ENCODE data around the gene TMEM40.
"Not testable (repeated sequence)": the region's sequence is repeated elsewhere in the genome, so short reads cannot be mapped to it uniquely, and the experiment has no call there.

The TMEM40 gene

GRCh38 chr3:12719541-12719940, 39.5 kb downstream of the TMEM40 start:
- no peak for DNase-seq (ENCODE audit: low spot score)

GRCh38 chr3:12716605-12717151, 42.4 kb downstream of the TMEM40 start:
- DNase-seq (ENCODE audit: low spot score): no peak

GRCh38 chr3:12714278-12714677, 44.8 kb downstream of the TMEM40 start:
- no peak for DNase-seq (ENCODE audit: low spot score)

GRCh38 chr3:12710062-12710461, 49.0 kb downstream of the TMEM40 start:
- DNase-seq (ENCODE audit: low spot score): no peak

- DNase-seq (ENCODE audit: low spot score): no peak
Observed at GRCh38 chr3:12709334-12709733, 49.7 kb downstream of the TMEM40 start.

- DNase-seq (ENCODE audit: low spot score): no peak
Observed at GRCh38 chr3:12708584-12709192, 50.4 kb downstream of the TMEM40 start.

- DNase-seq (ENCODE audit: low spot score): no peak
Observed at GRCh38 chr3:12707449-12707848, 51.6 kb downstream of the TMEM40 start.

GRCh38 chr3:12706504-12707253, 52.4 kb downstream of the TMEM40 start:
- DNase-seq (ENCODE audit: low spot score): peak; percentile 63

GRCh38 chr3:12705981-12706380, 53.1 kb downstream of the TMEM40 start:
- no peak for DNase-seq (ENCODE audit: low spot score)

GRCh38 chr3:12705374-12705926, 53.6 kb downstream of the TMEM40 start:
- no peak for DNase-seq (ENCODE audit: low spot score)

- DNase-seq (ENCODE audit: low spot score): no peak
Observed at GRCh38 chr3:12702501-12702900, 56.6 kb downstream of the TMEM40 start.

- not testable (repeated sequence) for DNase-seq (ENCODE audit: low spot score)
Observed at GRCh38 chr3:12701601-12702000, 57.5 kb downstream of the TMEM40 start.

- DNase-seq (ENCODE audit: low spot score): no peak
Observed at GRCh38 chr3:12700800-12701199, 58.3 kb downstream of the TMEM40 start.

GRCh38 chr3:12695916-12696315, 63.1 kb downstream of the TMEM40 start:
- no peak for DNase-seq (ENCODE audit: low spot score)

GRCh38 chr3:12695112-12695511, 63.9 kb downstream of the TMEM40 start:
- no peak for DNase-seq (ENCODE audit: low spot score)

- no peak for DNase-seq (ENCODE audit: low spot score)
Observed at GRCh38 chr3:12692444-12692843, 66.6 kb downstream of the TMEM40 start.

- no peak for DNase-seq (ENCODE audit: low spot score)
Observed at GRCh38 chr3:12689997-12690711, 68.9 kb downstream of the TMEM40 start.

GRCh38 chr3:12687948-12688347, 71.1 kb downstream of the TMEM40 start:
- no peak for DNase-seq (ENCODE audit: low spot score)

- DNase-seq (ENCODE audit: low spot score): no peak
Observed at GRCh38 chr3:12686096-12686495, 73.0 kb downstream of the TMEM40 start.

All from Ammon's horn (tissue), 1 donor.